Activated CD4-positive, alpha-beta memory T cell treated with anti-CD3 and anti-CD28 coated beads, Interleukin-2, amount 10 ng/mL, durations not matched to agents 7 days and 5 days (primary cell): Measurements from ENCODE around the gene KAT5. TPM values are rescaled to one million over a fixed set of nuclear protein-coding genes. Genes with fewer than 3 reads are reported as not detected.

ENCODE experiments used
- CTCF ChIA-PET: fragments of 350-600 bp; sonication (Branson Sonifier 250); formaldehyde crosslinking; loops from one replicate; lab custom pipeline; 2021; ENCODE audit warnings: antibody characterized with exemption, inconsistent platforms; lab: Charles Lee
- POLR2A ChIA-PET: fragments of 350-600 bp; sonication (Branson Sonifier 250); formaldehyde crosslinking; loops from one replicate; lab custom pipeline; 2021; ENCODE audit warnings: antibody characterized with exemption; lab: Charles Lee
- DNase-seq: peaks from one replicate; pipeline ENCODE4 v3.0.0-alpha.2; 2020
- H3K27ac Mint-ChIP-seq: one replicate; pipeline ENCODE4 v1.8.0; 2021; ENCODE audit warnings: mild to moderate bottlenecking, mixed read lengths
- H3K27me3 Mint-ChIP-seq: one replicate; pipeline ENCODE4 v1.8.0; 2021; ENCODE audit warnings: mixed read lengths
- H3K36me3 Mint-ChIP-seq: one replicate; pipeline ENCODE4 v1.8.0; 2021; ENCODE audit warnings: low read depth, mixed read lengths
- H3K4me1 Mint-ChIP-seq: one replicate; pipeline ENCODE4 v1.8.0; 2021; ENCODE audit warnings: mixed read lengths
- H3K4me3 Mint-ChIP-seq: one replicate; pipeline ENCODE4 v1.8.0; 2021; ENCODE audit warnings: mild to moderate bottlenecking, mixed read lengths
- H3K9me3 Mint-ChIP-seq: one replicate; pipeline ENCODE4 v1.8.0; 2021; ENCODE audit warnings: mixed read lengths
- total RNA-seq, 2 experiments: library from RNA; stranded (reverse); gene quantifications; one replicate each; pipeline ENCODE4 v1.2.3, GENCODE V29; 2021

KAT5 gene
- total RNA-seq, 2 experiments from 2014 or later: 62.6 to 63.0 TPM

GRCh38 chr11:65712633-65713076, 603 bp downstream of the KAT5 start:
- Mint-ChIP-seq H3K27ac (peak overlapping the region; percentile 95), H3K27me3 (no peaks in the 10 kb centered on the region), H3K4me3 (peak overlapping the region; percentile 82), H3K36me3 (peaks cover 48% of the 10 kb centered on the region), H3K4me1 (peaks cover 48% of the 10 kb centered on the region), H3K9me3 (no peaks in the 10 kb centered on the region)
- POLR2A ChIA-PET: interaction anchor here (0.7 to 2.9 kb wide), 26 partner anchors 8 to 576 kb away, joined by 3 to 33 read pairs (median 5); partner anchors contain the start of genes AP5B1, BANF1, CCDC85B and EIF1AD
- no peak for DNase-seq
- CTCF ChIA-PET: interaction anchor here (1.1 to 5.0 kb wide), 24 partner anchors 9 to 351 kb away, joined by 3 to 46 read pairs (median 6); partner anchors contain the start of genes AP5B1, CCDC85B, FIBP and MUS81

- peaks cover 56% of the 10 kb centered on the region for H3K36me3 Mint-ChIP-seq
- peaks cover 53% of the 10 kb centered on the region for H3K4me1 Mint-ChIP-seq
- no peaks in the 10 kb centered on the region for H3K27me3 Mint-ChIP-seq
- ChIA-PET POLR2A (interaction anchor here (1.0 to 2.9 kb wide), 8 partner anchors 8 to 292 kb away, joined by 3 to 33 read pairs (median 4); partner anchors contain the start of genes AP5B1, BANF1, CCDC85B and EIF1AD), CTCF (interaction anchor here (0.6 to 5.0 kb wide), 7 partner anchors 16 to 331 kb away, joined by 3 to 46 read pairs (median 14); partner anchors contain the start of genes AP5B1 and SNX32)
- H3K4me3 Mint-ChIP-seq: peak overlapping the region; percentile 82
- H3K9me3 Mint-ChIP-seq: no peaks in the 10 kb centered on the region
- H3K27ac Mint-ChIP-seq: peak overlapping the region; percentile 47
- DNase-seq: no peak
These were observed 1.3 kb downstream of the KAT5 start for GRCh38 chr11:65713212-65713969.

GRCh38 chr11:65714433-65714832, 2.4 kb downstream of the KAT5 start:
- peak overlapping the region; percentile 32 for H3K4me3 Mint-ChIP-seq
- H3K27me3 Mint-ChIP-seq: no peaks in the 10 kb centered on the region
- DNase-seq: no peak
- CTCF ChIA-PET: interaction anchor here (5.0 kb wide), 1 partner anchor 56 kb away, joined by 35 read pairs; no protein-coding TSS in a partner anchor
- peaks cover 66% of the 10 kb centered on the region for H3K36me3 Mint-ChIP-seq
- no peak overlapping the region for H3K27ac Mint-ChIP-seq
- H3K4me1 Mint-ChIP-seq: peaks cover 62% of the 10 kb centered on the region
- no peaks in the 10 kb centered on the region for H3K9me3 Mint-ChIP-seq
- POLR2A ChIA-PET: interaction anchor here (1.7 kb wide), 1 partner anchor 288 kb away, joined by 4 read pairs; the partner anchor contains the start of genes BANF1 and EIF1AD

- DNase-seq: no peak
- Mint-ChIP-seq H3K27ac (no peak overlapping the region), H3K9me3 (no peaks in the 10 kb centered on the region), H3K36me3 (peaks cover 75% of the 10 kb centered on the region), H3K4me1 (peaks cover 60% of the 10 kb centered on the region), H3K4me3 (no peak overlapping the region), H3K27me3 (no peaks in the 10 kb centered on the region)
- POLR2A ChIA-PET: no interaction called here
- CTCF ChIA-PET: interaction anchor here (1.5 kb wide), 1 partner anchor 63 kb away, joined by 3 read pairs; no protein-coding TSS in a partner anchor
These were observed 4.2 kb downstream of the KAT5 start for GRCh38 chr11:65716302-65716701.

- H3K27ac Mint-ChIP-seq: no peak overlapping the region
- H3K36me3 Mint-ChIP-seq: peaks cover 75% of the 10 kb centered on the region
- DNase-seq: no peak
- H3K4me1 Mint-ChIP-seq: peaks cover 61% of the 10 kb centered on the region
- H3K27me3 Mint-ChIP-seq: no peaks in the 10 kb centered on the region
- ChIA-PET CTCF (interaction anchor here (1.5 kb wide), 1 partner anchor 63 kb away, joined by 3 read pairs; no protein-coding TSS in a partner anchor), POLR2A (no interaction called here)
- no peak overlapping the region for H3K4me3 Mint-ChIP-seq
- no peaks in the 10 kb centered on the region for H3K9me3 Mint-ChIP-seq
These were observed 4.8 kb downstream of the KAT5 start for GRCh38 chr11:65716774-65717405.

- ChIA-PET CTCF (no interaction called here), POLR2A (interaction anchor here (1.3 kb wide), 1 partner anchor 55 kb away, joined by 3 read pairs; no protein-coding TSS in a partner anchor)
- no peak for DNase-seq
- Mint-ChIP-seq H3K4me3 (peak overlapping the region; percentile 11), H3K36me3 (peaks cover 69% of the 10 kb centered on the region), H3K27me3 (no peaks in the 10 kb centered on the region), H3K9me3 (no peaks in the 10 kb centered on the region), H3K27ac (no peak overlapping the region), H3K4me1 (peaks cover 58% of the 10 kb centered on the region)
These were observed 5.9 kb downstream of the KAT5 start for GRCh38 chr11:65717906-65718305.

GRCh38 chr11:65718531-65718930, 6.5 kb downstream of the KAT5 start:
- ChIA-PET POLR2A (interaction anchor here (1.3 kb wide), 1 partner anchor 55 kb away, joined by 3 read pairs; no protein-coding TSS in a partner anchor), CTCF (interaction anchor here (4.1 kb wide), 1 partner anchor 62 kb away, joined by 24 read pairs; the partner anchor contains the start of gene AP5B1)
- DNase-seq: no peak
- H3K27me3 Mint-ChIP-seq: no peaks in the 10 kb centered on the region
- H3K4me3 Mint-ChIP-seq: peak overlapping the region; percentile 93
- H3K36me3 Mint-ChIP-seq: peaks cover 64% of the 10 kb centered on the region
- H3K9me3 Mint-ChIP-seq: no peaks in the 10 kb centered on the region
- no peak overlapping the region for H3K27ac Mint-ChIP-seq
- H3K4me1 Mint-ChIP-seq: peaks cover 52% of the 10 kb centered on the region

GRCh38 chr11:65718964-65719492, 7.0 kb downstream of the KAT5 start:
- H3K27me3 Mint-ChIP-seq: no peaks in the 10 kb centered on the region
- ChIA-PET CTCF (interaction anchor here (0.9 to 5.4 kb wide), 5 partner anchors 7 to 503 kb away, joined by 3 to 44 read pairs (median 9); partner anchors contain the start of genes AP5B1, KAT5 and MUS81), POLR2A (interaction anchor here (0.8 to 3.7 kb wide), 11 partner anchors 7 to 171 kb away, joined by 3 to 33 read pairs (median 4); partner anchors contain the start of genes CCDC85B, EHBP1L1, KAT5 and MUS81)
- DNase-seq: no peak
- no peaks in the 10 kb centered on the region for H3K9me3 Mint-ChIP-seq
- H3K4me3 Mint-ChIP-seq: peak overlapping the region; percentile 93
- peaks cover 60% of the 10 kb centered on the region for H3K36me3 Mint-ChIP-seq
- H3K27ac Mint-ChIP-seq: peak overlapping the region; percentile 40
- H3K4me1 Mint-ChIP-seq: peaks cover 49% of the 10 kb centered on the region

GRCh38 chr11:65719871-65720210, 7.8 kb downstream of the KAT5 start:
- POLR2A ChIA-PET: interaction anchor here (0.8 to 3.7 kb wide), 16 partner anchors 8 to 283 kb away, joined by 3 to 33 read pairs (median 4); partner anchors contain the start of genes BANF1, CCDC85B, CFL1 and EHBP1L1
- peaks cover 44% of the 10 kb centered on the region for H3K4me1 Mint-ChIP-seq
- CTCF ChIA-PET: interaction anchor here (0.9 to 5.4 kb wide), 6 partner anchors 8 to 503 kb away, joined by 3 to 44 read pairs (median 8); partner anchors contain the start of genes AP5B1, KAT5 and MUS81
- H3K27me3 Mint-ChIP-seq: peaks cover under 1% of the 10 kb centered on the region
- no peaks in the 10 kb centered on the region for H3K9me3 Mint-ChIP-seq
- peaks cover 54% of the 10 kb centered on the region for H3K36me3 Mint-ChIP-seq
- DNase-seq: peak; percentile 38
- peak overlapping the region; percentile 93 for H3K4me3 Mint-ChIP-seq
- H3K27ac Mint-ChIP-seq: peak overlapping the region; percentile 77

- Mint-ChIP-seq H3K36me3 (peaks cover 48% of the 10 kb centered on the region), H3K4me1 (peaks cover 40% of the 10 kb centered on the region), H3K4me3 (peak within 1 kb of the TSS; percentile 93), H3K9me3 (no peaks in the 10 kb centered on the region), H3K27me3 (peaks cover 2% of the 10 kb centered on the region), H3K27ac (peak within 1 kb of the TSS; percentile 77)
- DNase-seq: peak; percentile 84
- CTCF ChIA-PET: interaction anchor here (0.8 to 5.4 kb wide), 7 partner anchors 9 to 170 kb away, joined by 3 to 44 read pairs (median 7); partner anchors contain the start of genes AP5B1, CCDC85B, KAT5 and MUS81
- POLR2A ChIA-PET: interaction anchor here (0.8 to 3.7 kb wide), 20 partner anchors 8 to 332 kb away, joined by 3 to 33 read pairs (median 4); partner anchors contain the start of genes BANF1, CCDC85B, CFL1 and EHBP1L1
These were observed 8.3 kb downstream of the KAT5 start, which contains the start of gene RNASEH2C for GRCh38 chr11:65720211-65720934. TSS of gene RNASEH2C (minus strand) at chr11:65720798. CDS start at chr11:65720758, 40 bp downstream.

GRCh38 chr11:65722261-65722660, 10.2 kb downstream of the KAT5 start:
- H3K27me3 Mint-ChIP-seq: peaks cover 4% of the 10 kb centered on the region
- CTCF ChIA-PET: interaction anchor here (4.1 to 5.4 kb wide), 2 partner anchors 11 to 58 kb away, joined by 24 to 44 read pairs; partner anchors contain the start of genes AP5B1 and KAT5

More at GRCh38 chr11:65722261-65722660, 10.2 kb downstream of the KAT5 start:
- Mint-ChIP-seq H3K9me3 (no peaks in the 10 kb centered on the region), H3K27ac (no peak overlapping the region), H3K4me3 (peak overlapping the region; percentile 10), H3K36me3 (peaks cover 31% of the 10 kb centered on the region), H3K4me1 (peaks cover 34% of the 10 kb centered on the region)
- POLR2A ChIA-PET: interaction anchor here (3.7 kb wide), 1 partner anchor 10 kb away, joined by 33 read pairs; the partner anchor contains the start of gene KAT5
- DNase-seq: no peak
